A673 (cell line): ENCODE measurements around the gene PLCD3. TPM values are rescaled to one million over a fixed set of nuclear protein-coding genes. Genes with fewer than 3 reads are reported as not detected.

Experiments used
- BruUV-seq: library from RNA; stranded (reverse); fragments of 400-500 nt; replicated peaks from 2 replicates; lab custom pipeline; 2021; lab: Mats Ljungman, UMichigan
- CTCF ChIA-PET: fragments of 300-600 bp; sonication (Branson Sonifier 250); formaldehyde crosslinking; loops from one replicate; lab custom pipeline; 2022; ENCODE audit warnings: antibody characterized with exemption; lab: Charles Lee
- POLR2A ChIA-PET: fragments of 300-600 bp; sonication (Branson Sonifier 250); formaldehyde crosslinking; loops from one replicate; lab custom pipeline; 2022; ENCODE audit warnings: antibody characterized with exemption; ENCODE audit not compliant: low non-redundant PET; lab: Charles Lee
- DNase-seq: peaks from one replicate; pipeline ENCODE4 v3.0.0-alpha.2; 2015; ENCODE audit warnings: low spot score
- H3K27ac ChIP-seq: fragments of 200-600 bp; sonication (generic); 2 replicates; pipeline ENCODE4 v1.5.1; 2016; ENCODE audit warnings: mixed run types, low read depth, mild to moderate bottlenecking, mixed read lengths, antibody characterized with exemption, low read length; ENCODE audit not compliant: poor library complexity, severe bottlenecking
- H3K27me3 ChIP-seq: fragments of 200-600 bp; sonication (generic); replicated peaks from 2 replicates; pipeline ENCODE4 v1.6.1; 2017; ENCODE audit warnings: mixed run types, low read depth, mild to moderate bottlenecking, mixed read lengths, antibody characterized with exemption, low read length; ENCODE audit not compliant: insufficient read depth, poor library complexity
- H3K36me3 ChIP-seq: fragments of 200-600 bp; sonication (generic); 2 replicates; pipeline ENCODE4 v1.6.1; 2016; ENCODE audit warnings: mixed run types, mild to moderate bottlenecking, mixed read lengths, antibody characterized with exemption, low read length; ENCODE audit not compliant: insufficient read depth, poor library complexity, severe bottlenecking
- H3K4me1 ChIP-seq: fragments of 200-600 bp; sonication (generic); 2 replicates; pipeline ENCODE4 v1.6.1; 2017; ENCODE audit warnings: mixed run types, mild to moderate bottlenecking, mixed read lengths, antibody characterized with exemption, low read length; ENCODE audit not compliant: insufficient read depth, poor library complexity, severe bottlenecking
- H3K4me3 ChIP-seq: fragments of 200-600 bp; sonication (generic); 2 replicates; pipeline ENCODE4 v1.5.1; 2016; ENCODE audit warnings: low read depth, mixed run types, mild to moderate bottlenecking, mixed read lengths, low read length; ENCODE audit not compliant: poor library complexity, severe bottlenecking
- H3K9me3 ChIP-seq: fragments of 200-600 bp; sonication (generic); 2 replicates; pipeline ENCODE4 v1.6.1; 2016; ENCODE audit warnings: mixed run types, low read depth, mild to moderate bottlenecking, mixed read lengths, antibody characterized with exemption, low read length; ENCODE audit not compliant: poor library complexity, severe bottlenecking
- EZH2 ChIP-seq: fragments of 200-600 bp; sonication (generic); IDR thresholded peaks from 2 replicates; pipeline ENCODE4 v1.6.1; 2017; ENCODE audit warnings: borderline replicate concordance, low read depth, mild to moderate bottlenecking, mixed read lengths, antibody characterized with exemption, low read length; ENCODE audit not compliant: poor library complexity, severe bottlenecking
- intact Hi-C: fragments of 100-400 bp; cut with micrococcal nuclease; formaldehyde crosslinking; loops from one replicate; pipeline ENCODE4 v1.10.0; 2022; ENCODE audit not compliant: unreplicated experiment
- total RNA-seq: library from RNA; stranded (reverse); gene quantifications from 2 replicates; pipeline ENCODE4 v1.2.3, GENCODE V29; 2021
- TF ChIP-seq, protein P1 (sequence below): fragments of 300-800, 200-600 bp; sonication (generic); conservative IDR thresholded peaks from 2 replicates; pipeline ENCODE4 v1.5.1; 2017; ENCODE audit warnings: low read depth, mild to moderate bottlenecking, antibody characterized with exemption, low read length, moderate library complexity, mixed read lengths

PLCD3 gene
- total RNA-seq, 1 experiment from 2014 or later = 12.0 TPM

DNA sequence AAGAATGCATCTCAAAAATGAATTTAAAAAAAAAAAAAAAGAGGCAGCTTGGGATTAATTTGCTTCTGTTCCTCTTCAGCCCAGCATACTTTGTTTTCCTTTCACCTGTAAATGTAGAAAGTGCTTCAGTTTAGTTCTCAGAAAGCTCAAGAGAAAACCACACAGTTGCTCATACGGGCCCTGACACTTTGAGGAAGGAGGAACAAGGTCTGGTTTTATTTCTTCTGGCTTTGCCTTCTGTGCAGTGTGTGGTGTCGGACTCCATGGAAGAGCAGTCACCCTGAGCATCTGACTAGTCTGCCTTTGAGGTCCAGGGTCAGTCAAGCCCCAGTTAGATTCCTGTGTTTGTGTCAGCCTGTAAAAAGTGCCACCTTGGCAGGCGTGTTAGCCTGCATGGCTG is 43.6 kb downstream of the PLCD3 start:
- no peaks in the 10 kb centered on the region for H3K27me3 ChIP-seq
- no peak overlapping the region for H3K27ac ChIP-seq
- no peak overlapping the region for H3K4me3 ChIP-seq
- H3K9me3 ChIP-seq = no peaks in the 10 kb centered on the region
- TF ChIP-seq, protein P1, sequence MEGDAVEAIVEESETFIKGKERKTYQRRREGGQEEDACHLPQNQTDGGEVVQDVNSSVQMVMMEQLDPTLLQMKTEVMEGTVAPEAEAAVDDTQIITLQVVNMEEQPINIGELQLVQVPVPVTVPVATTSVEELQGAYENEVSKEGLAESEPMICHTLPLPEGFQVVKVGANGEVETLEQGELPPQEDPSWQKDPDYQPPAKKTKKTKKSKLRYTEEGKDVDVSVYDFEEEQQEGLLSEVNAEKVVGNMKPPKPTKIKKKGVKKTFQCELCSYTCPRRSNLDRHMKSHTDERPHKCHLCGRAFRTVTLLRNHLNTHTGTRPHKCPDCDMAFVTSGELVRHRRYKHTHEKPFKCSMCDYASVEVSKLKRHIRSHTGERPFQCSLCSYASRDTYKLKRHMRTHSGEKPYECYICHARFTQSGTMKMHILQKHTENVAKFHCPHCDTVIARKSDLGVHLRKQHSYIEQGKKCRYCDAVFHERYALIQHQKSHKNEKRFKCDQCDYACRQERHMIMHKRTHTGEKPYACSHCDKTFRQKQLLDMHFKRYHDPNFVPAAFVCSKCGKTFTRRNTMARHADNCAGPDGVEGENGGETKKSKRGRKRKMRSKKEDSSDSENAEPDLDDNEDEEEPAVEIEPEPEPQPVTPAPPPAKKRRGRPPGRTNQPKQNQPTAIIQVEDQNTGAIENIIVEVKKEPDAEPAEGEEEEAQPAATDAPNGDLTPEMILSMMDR = no peak
- no peak for TF ChIP-seq EZH2
- intact Hi-C loops = no loop called here
- no TSS peak for BruUV-seq
- ChIA-PET POLR2A (no interaction called here), CTCF (interaction anchor here (0.7 kb wide), 1 partner anchor 11 kb away, joined by 4 read pairs; no protein-coding TSS in a partner anchor)
- no peak for DNase-seq
- no peaks in the 10 kb centered on the region for H3K4me1 ChIP-seq
- peaks cover 43% of the 10 kb centered on the region for H3K36me3 ChIP-seq

DNA sequence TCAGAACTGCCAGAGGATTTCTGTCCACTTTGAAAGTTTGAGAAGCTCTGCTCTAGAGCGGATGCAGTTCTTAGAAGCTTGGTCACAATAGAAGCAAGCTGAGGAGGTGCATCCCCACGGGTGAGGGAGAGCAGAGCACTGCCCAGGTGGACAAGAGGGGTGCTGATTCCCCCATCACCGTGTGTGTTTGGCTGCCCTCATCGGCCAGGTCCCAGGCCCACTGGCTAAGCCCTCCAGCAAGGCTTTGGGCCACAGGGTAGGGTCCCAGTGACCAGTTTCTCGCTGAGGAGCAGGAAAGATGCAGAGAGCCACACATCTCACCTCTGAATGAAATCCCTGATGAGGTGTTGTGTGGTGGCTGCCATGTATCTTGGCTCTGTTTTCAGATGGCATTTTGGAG is 44.3 kb downstream of the PLCD3 start:
- ChIA-PET POLR2A (no interaction called here), CTCF (interaction anchor here (0.6 kb wide), 1 partner anchor 12 kb away, joined by 4 read pairs; no protein-coding TSS in a partner anchor)
- no peaks in the 10 kb centered on the region for H3K4me1 ChIP-seq
- H3K36me3 ChIP-seq = peaks cover 42% of the 10 kb centered on the region
- no peak overlapping the region for H3K27ac ChIP-seq
- DNase-seq = no peak
- TF ChIP-seq EZH2 = no peak
- TF ChIP-seq, protein P1 = no peak
- intact Hi-C loops = no loop called here
- H3K4me3 ChIP-seq = no peak overlapping the region
- no TSS peak for BruUV-seq
- no peaks in the 10 kb centered on the region for H3K27me3 ChIP-seq
- H3K9me3 ChIP-seq = no peaks in the 10 kb centered on the region

DNA sequence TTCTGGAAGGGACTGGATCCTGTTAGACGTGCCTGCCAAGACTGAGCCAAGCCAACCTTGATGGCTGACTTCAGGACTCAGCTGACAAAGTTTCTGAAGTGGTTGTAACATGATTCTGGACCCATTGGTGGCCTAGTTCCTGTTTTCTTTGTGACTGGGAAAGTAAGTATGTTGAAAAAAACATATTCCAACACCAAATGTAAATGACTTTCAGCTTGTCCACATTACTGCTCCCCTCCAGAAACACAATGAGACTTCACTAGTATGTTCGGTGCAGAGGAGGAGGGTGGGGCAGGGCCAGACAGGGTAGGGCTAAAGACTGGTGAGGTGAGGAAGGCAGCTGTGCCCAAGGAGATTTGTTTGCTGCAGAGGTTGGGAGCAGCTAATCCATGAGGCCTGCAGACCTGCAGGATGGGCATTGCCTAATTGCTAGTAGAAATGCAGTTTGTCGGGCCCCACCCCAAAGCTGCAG is 44.8 kb downstream of the PLCD3 start:
- H3K27me3 ChIP-seq = no peaks in the 10 kb centered on the region
- POLR2A ChIA-PET = no interaction called here
- TF ChIP-seq, protein P1 = no peak
- TF ChIP-seq EZH2 = no peak
- BruUV-seq = no TSS peak
- no peaks in the 10 kb centered on the region for H3K4me1 ChIP-seq
- no peak for DNase-seq
- peaks cover 38% of the 10 kb centered on the region for H3K36me3 ChIP-seq
- H3K4me3 ChIP-seq = no peak overlapping the region
- no peaks in the 10 kb centered on the region for H3K9me3 ChIP-seq
- intact Hi-C loops = no loop called here
- no peak overlapping the region for H3K27ac ChIP-seq
- CTCF ChIA-PET = interaction anchor here (0.6 kb wide), 1 partner anchor 13 kb away, joined by 4 read pairs; no protein-coding TSS in a partner anchor
